HepG2 (cell line): Measurements from ENCODE around the gene MRFAP1. TPM values are rescaled to one million over a fixed set of nuclear protein-coding genes. Genes with fewer than 3 reads are reported as not detected.
A peak's percentile ranks its signal among the peaks of the same experiment; 100 is the strongest.

Experiments used
- ATF7-NPFF ChIP-seq: sonication (generic); formaldehyde crosslinking; IDR thresholded peaks from 2 replicates; pipeline ENCODE4 v1.8.1; 2023; ENCODE audit warnings: mild to moderate bottlenecking, low read depth, missing genetic modification reagents, moderate library complexity
- CHD4 ChIP-seq: fragments of 200-600 bp; sonication (generic); IDR thresholded peaks from 2 replicates; pipeline ENCODE4 v1.7.0; 2017; ENCODE audit warnings: mild to moderate bottlenecking, low read length, borderline replicate concordance
- EED ChIP-seq: sonication (generic); formaldehyde crosslinking; IDR thresholded peaks from 2 replicates; pipeline ENCODE4 v1.5.0; 2020; ENCODE audit warnings: mild to moderate bottlenecking, missing genetic modification reagents
- ELF3 ChIP-seq: IDR thresholded peaks from 2 replicates; pipeline ENCODE4 v1.6.1; 2016; ENCODE audit warnings: missing genetic modification reagents, missing compliant biosample characterization
- EP300 ChIP-seq, 3 experiments: sonication (generic) in 1 of 3; formaldehyde crosslinking in 1 of 3; IDR thresholded peaks; 2 replicates each; pipeline versions ENCODE4 v1.5.1 to v1.6.1; 2011 to 2020; ENCODE audit warnings: low read depth in 2 of 3, low read length in 2 of 3, borderline replicate concordance in 1 of 3, improper control_type of control experiment in 1 of 3, mild to moderate bottlenecking in 1 of 3, missing genetic modification reagents in 1 of 3, moderate library complexity in 1 of 3
- GFI1 ChIP-seq: sonication (generic); formaldehyde crosslinking; IDR thresholded peaks from 2 replicates; pipeline ENCODE4 v1.5.0; 2020; ENCODE audit warnings: missing genetic modification reagents, mild to moderate bottlenecking, borderline replicate concordance
- HMG20B ChIP-seq: conservative IDR thresholded peaks from 2 replicates; pipeline ENCODE4 v1.6.1; 2016; ENCODE audit warnings: missing genetic modification reagents, missing compliant biosample characterization
- HOXA9 ChIP-seq: sonication (generic); formaldehyde crosslinking; IDR thresholded peaks from 2 replicates; pipeline ENCODE4 v1.8.1; 2022; ENCODE audit warnings: missing genetic modification reagents, mild to moderate bottlenecking, moderate library complexity, borderline replicate concordance
- MED8 ChIP-seq: sonication (generic); formaldehyde crosslinking; IDR thresholded peaks from 2 replicates; pipeline ENCODE4 v1.8.1; 2023; ENCODE audit warnings: mild to moderate bottlenecking, missing genetic modification reagents; ENCODE audit not compliant: insufficient replicate concordance
- MIER3 ChIP-seq: IDR thresholded peaks from 2 replicates; pipeline ENCODE4 v1.6.1; 2016; ENCODE audit warnings: missing compliant biosample characterization, borderline replicate concordance
- SUZ12 ChIP-seq: fragments of 150-350 bp; IDR thresholded peaks from 2 replicates; pipeline ENCODE4 v1.6.1; 2014; ENCODE audit warnings: low read depth, low read length
- ZFP62 ChIP-seq: sonication (generic); formaldehyde crosslinking; IDR thresholded peaks from 2 replicates; pipeline ENCODE4 v1.4.0; 2020; ENCODE audit warnings: missing genetic modification reagents
- ZNF326 ChIP-seq: sonication (generic); formaldehyde crosslinking; IDR thresholded peaks from 2 replicates; pipeline ENCODE4 v1.4.0; 2020; ENCODE audit warnings: missing genetic modification reagents, borderline replicate concordance
- ZNF747 ChIP-seq: sonication (generic); formaldehyde crosslinking; IDR thresholded peaks from 2 replicates; pipeline ENCODE4 v1.8.1; 2023; ENCODE audit warnings: missing genetic modification reagents, mild to moderate bottlenecking, borderline replicate concordance
- ZSCAN12 ChIP-seq: sonication (generic); formaldehyde crosslinking; IDR thresholded peaks from 2 replicates; pipeline ENCODE4 v1.9.0; 2021; ENCODE audit warnings: mild to moderate bottlenecking, missing genetic modification reagents
- polyA plus RNA-seq, 8 experiments: library from polyadenylated mRNA; depleted of rRNA in 3 of 8; stranded (reverse) in 7 of 8; unstranded in 1 of 8; fragments of >200 nt; fragmentation: Illumina TruSeq in 4 of 8; extraction: Trizol in 4 of 8; gene quantifications; 2 replicates each; pipeline versions ENCODE4 v1.2.1 to v1.2.3, GENCODE V29; 2011 to 2016; ENCODE audit warnings: low read depth in 4 of 8, missing spikeins in 1 of 8, mixed read lengths in 1 of 8; ENCODE audit not compliant: insufficient read depth in 1 of 8
- total RNA-seq, 5 experiments: library from RNA; depleted of rRNA; stranded (reverse); fragments of >200 nt; fragmentation: Illumina TruSeq; extraction: Trizol; gene quantifications; 2 replicates each; pipeline ENCODE4 v1.2.3, GENCODE V29; 2016; ENCODE audit warnings: low read depth in 1 of 5
- TF ChIP-seq, protein P1 (sequence below): sonication (generic); formaldehyde crosslinking; IDR thresholded peaks from 2 replicates; pipeline ENCODE4 v1.4.0; 2020; ENCODE audit warnings: missing genetic modification reagents, borderline replicate concordance
- TF ChIP-seq, protein P2 (sequence below): sonication (generic); formaldehyde crosslinking; IDR thresholded peaks from 2 replicates; pipeline ENCODE4 v1.9.0; 2022; ENCODE audit warnings: low read depth, missing genetic modification reagents
- TF ChIP-seq, protein P3 (sequence below): sonication (generic); formaldehyde crosslinking; IDR thresholded peaks from 2 replicates; pipeline ENCODE4 v1.5.0; 2020; ENCODE audit warnings: missing genetic modification reagents

MRFAP1 gene
- total and polyA plus RNA-seq, 2 of the 13 experiments (the other 11 are each of a cell fraction or from before 2014, with no cell fraction given) = 112 to 158 TPM

DNA sequence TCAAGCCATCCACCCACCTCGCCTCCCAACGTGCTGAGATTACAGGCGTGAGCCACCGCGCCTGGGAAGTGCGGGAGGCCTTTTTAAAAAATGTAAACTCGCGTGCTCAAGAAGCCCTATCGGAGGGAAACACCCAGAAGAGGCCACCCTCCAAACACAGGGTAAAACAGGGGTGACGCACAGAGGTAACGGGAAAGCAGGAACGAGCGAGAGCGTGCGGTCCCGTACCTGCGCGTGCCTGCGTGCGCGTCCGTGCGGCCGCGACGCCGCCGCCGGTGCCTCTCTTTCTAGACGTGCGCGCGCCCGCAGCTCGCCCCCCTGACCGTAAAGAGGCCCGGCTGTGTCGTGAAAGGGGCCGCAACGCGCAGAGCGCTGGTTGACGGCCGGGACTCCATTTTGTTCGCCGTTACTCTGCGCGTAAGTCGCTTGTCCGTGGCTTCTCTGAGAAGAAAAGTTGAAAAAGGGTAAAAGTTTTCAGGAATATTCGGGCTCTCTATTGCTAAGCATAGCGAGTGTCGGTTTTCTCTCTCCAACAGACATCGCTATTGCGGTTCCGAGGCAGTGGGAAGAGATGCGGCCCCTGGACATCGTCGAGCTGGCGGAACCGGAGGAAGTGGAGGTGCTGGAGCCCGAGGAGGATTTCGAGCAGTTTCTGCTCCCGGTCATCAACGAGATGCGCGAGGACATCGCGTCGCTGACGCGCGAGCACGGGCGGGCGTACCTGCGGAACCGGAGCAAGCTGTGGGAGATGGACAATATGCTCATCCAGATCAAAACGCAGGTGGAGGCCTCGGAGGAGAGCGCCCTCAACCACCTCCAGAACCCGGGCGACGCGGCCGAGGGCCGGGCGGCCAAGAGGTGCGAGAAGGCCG is at the start of gene MRFAP1 (continued):
- TF ChIP-seq, protein P1, sequence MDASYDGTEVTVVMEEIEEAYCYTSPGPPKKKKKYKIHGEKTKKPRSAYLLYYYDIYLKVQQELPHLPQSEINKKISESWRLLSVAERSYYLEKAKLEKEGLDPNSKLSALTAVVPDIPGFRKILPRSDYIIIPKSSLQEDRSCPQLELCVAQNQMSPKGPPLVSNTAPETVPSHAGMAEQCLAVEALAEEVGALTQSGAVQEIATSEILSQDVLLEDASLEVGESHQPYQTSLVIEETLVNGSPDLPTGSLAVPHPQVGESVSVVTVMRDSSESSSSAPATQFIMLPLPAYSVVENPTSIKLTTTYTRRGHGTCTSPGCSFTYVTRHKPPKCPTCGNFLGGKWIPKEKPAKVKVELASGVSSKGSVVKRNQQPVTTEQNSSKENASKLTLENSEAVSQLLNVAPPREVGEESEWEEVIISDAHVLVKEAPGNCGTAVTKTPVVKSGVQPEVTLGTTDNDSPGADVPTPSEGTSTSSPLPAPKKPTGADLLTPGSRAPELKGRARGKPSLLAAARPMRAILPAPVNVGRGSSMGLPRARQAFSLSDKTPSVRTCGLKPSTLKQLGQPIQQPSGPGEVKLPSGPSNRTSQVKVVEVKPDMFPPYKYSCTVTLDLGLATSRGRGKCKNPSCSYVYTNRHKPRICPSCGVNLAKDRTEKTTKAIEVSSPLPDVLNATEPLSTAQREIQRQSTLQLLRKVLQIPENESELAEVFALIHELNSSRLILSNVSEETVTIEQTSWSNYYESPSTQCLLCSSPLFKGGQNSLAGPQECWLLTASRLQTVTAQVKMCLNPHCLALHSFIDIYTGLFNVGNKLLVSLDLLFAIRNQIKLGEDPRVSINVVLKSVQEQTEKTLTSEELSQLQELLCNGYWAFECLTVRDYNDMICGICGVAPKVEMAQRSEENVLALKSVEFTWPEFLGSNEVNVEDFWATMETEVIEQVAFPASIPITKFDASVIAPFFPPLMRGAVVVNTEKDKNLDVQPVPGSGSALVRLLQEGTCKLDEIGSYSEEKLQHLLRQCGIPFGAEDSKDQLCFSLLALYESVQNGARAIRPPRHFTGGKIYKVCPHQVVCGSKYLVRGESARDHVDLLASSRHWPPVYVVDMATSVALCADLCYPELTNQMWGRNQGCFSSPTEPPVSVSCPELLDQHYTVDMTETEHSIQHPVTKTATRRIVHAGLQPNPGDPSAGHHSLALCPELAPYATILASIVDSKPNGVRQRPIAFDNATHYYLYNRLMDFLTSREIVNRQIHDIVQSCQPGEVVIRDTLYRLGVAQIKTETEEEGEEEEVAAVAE (CRISPR knock-in tag) = peak; percentile 59; the same call in 1 of the 2 replicates
- TF ChIP-seq ELF3 (CRISPR knock-in tag) = peak; percentile 61; the same call in 1 of the 2 replicates
- peak; percentile 17; the same call in 1 of the 2 replicates for TF ChIP-seq ZNF747 (CRISPR knock-in tag)
- peak; percentile 72; the same call in 1 of the 2 replicates for TF ChIP-seq GFI1 (CRISPR knock-in tag)
- TF ChIP-seq CHD4 = no peak
- TF ChIP-seq MIER3 (CRISPR knock-in tag) = no peak
- 0 out of 2 replicates have a peak, but pooled peaks have one; percentile 39 for TF ChIP-seq HOXA9 (CRISPR knock-in tag)
- TF ChIP-seq ATF7-NPFF (CRISPR knock-in tag) = peak; percentile 80
- TF ChIP-seq MED8 (CRISPR knock-in tag) = peak; percentile 73
- no peak for TF ChIP-seq HMG20B
- TF ChIP-seq, protein P2, sequence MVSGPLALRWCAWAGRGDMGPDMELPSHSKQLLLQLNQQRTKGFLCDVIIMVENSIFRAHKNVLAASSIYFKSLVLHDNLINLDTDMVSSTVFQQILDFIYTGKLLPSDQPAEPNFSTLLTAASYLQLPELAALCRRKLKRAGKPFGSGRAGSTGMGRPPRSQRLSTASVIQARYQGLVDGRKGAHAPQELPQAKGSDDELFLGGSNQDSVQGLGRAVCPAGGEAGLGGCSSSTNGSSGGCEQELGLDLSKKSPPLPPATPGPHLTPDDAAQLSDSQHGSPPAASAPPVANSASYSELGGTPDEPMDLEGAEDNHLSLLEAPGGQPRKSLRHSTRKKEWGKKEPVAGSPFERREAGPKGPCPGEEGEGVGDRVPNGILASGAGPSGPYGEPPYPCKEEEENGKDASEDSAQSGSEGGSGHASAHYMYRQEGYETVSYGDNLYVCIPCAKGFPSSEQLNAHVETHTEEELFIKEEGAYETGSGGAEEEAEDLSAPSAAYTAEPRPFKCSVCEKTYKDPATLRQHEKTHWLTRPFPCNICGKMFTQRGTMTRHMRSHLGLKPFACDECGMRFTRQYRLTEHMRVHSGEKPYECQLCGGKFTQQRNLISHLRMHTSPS (CRISPR knock-in tag) = no peak
- no peak; the same call in 1 of the 2 replicates for TF ChIP-seq ZSCAN12 (CRISPR knock-in tag)
- no peak for TF ChIP-seq ZFP62 (CRISPR knock-in tag)
- TF ChIP-seq EP300 (IDR thresholded peaks at IDR 0.05; ENCODE audit: low read depth in 2 of 2, low read length in 2 of 2) = no peak; a peak in 1 of 4 replicates
- no peak for TF ChIP-seq EP300 (CRISPR knock-in tag; IDR thresholded peaks at IDR 0.05; ENCODE audit: borderline replicate concordance)
- no peak for TF ChIP-seq ZNF326
- TF ChIP-seq SUZ12 = no peak
- TF ChIP-seq EED (CRISPR knock-in tag) = no peak
- TF ChIP-seq, protein P3, sequence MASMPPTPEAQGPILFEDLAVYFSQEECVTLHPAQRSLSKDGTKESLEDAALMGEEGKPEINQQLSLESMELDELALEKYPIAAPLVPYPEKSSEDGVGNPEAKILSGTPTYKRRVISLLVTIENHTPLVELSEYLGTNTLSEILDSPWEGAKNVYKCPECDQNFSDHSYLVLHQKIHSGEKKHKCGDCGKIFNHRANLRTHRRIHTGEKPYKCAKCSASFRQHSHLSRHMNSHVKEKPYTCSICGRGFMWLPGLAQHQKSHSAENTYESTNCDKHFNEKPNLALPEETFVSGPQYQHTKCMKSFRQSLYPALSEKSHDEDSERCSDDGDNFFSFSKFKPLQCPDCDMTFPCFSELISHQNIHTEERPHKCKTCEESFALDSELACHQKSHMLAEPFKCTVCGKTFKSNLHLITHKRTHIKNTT (CRISPR knock-in tag) = no peak
